Tibial nerve (tissue), 4 donors: Measurements from ENCODE around the gene JPT2. TPM values are rescaled to one million over a fixed set of nuclear protein-coding genes. Genes with fewer than 3 reads are reported as not detected.
A peak's percentile ranks its signal among the peaks of the same experiment; 100 is the strongest.
"Not testable (repeated sequence)": the region's sequence is repeated elsewhere in the genome, so short reads cannot be mapped to it uniquely, and the experiment has no call there.

Experiments used
- DNase-seq, 2 donors: peaks; one replicate each; pipeline ENCODE4 v3.0.0-alpha.2; 2019; ENCODE audit warnings: low spot score in 2 of 2
- H3K27ac ChIP-seq, 4 donors: fragments of 200-600 bp; sonication (generic) in 3 of 4; one replicate each; pipeline ENCODE4 v1.5.1; 2017 to 2019; ENCODE audit warnings: mild to moderate bottlenecking in 1 of 4
- H3K27me3 ChIP-seq, 2 donors: fragments of 200-600 bp; sonication (generic) in 1 of 2; one replicate each; pipeline versions ENCODE4 v1.5.1 to v1.6.0; 2017 to 2019
- H3K36me3 ChIP-seq, 3 donors: fragments of 200-600 bp; sonication (generic); one replicate each; pipeline ENCODE4 v1.5.1; 2018 to 2019
- H3K4me1 ChIP-seq, 4 donors: fragments of 200-600 bp; sonication (generic) in 3 of 4; one replicate each; pipeline ENCODE4 v1.5.1; 2017 to 2019
- H3K4me3 ChIP-seq, 4 donors: fragments of 200-600 bp; sonication (generic) in 3 of 4; one replicate each; pipeline ENCODE4 v1.5.1; 2017 to 2019; ENCODE audit warnings: mild to moderate bottlenecking in 1 of 4, moderate library complexity in 1 of 4
- H3K9me3 ChIP-seq, 4 donors: fragments of 200-600 bp; sonication (generic) in 3 of 4; one replicate each; pipeline ENCODE4 v1.5.1; 2017 to 2019
- EP300 ChIP-seq, 2 donors: sonication (generic); formaldehyde crosslinking; IDR thresholded peaks; one replicate each; pipeline ENCODE4 v1.6.1; 2017; ENCODE audit warnings: antibody characterized with exemption in 2 of 2, mild to moderate bottlenecking in 1 of 2
- POLR2A ChIP-seq, 2 donors: fragments of 450-650 bp; IDR thresholded peaks; one replicate each; pipeline ENCODE4 v1.6.1; 2017; ENCODE audit warnings: antibody characterized with exemption in 2 of 2, mild to moderate bottlenecking in 2 of 2, moderate library complexity in 2 of 2
- WGBS, 2 donors: methylation state at CpG; one replicate each; pipeline ENCODE4 v1.1.5; 2018; 5-methylcytosine and 5-hydroxymethylcytosine counted together
- total RNA-seq, 4 donors: library from RNA; depleted of rRNA; stranded (reverse); fragments of >200 nt; gene quantifications; one replicate each; pipeline ENCODE4 v1.1.0, GENCODE V29; 2016
- TF ChIP-seq, protein P1 (sequence below), 5 experiments: fragments of 200-600 bp in 3 of 5; fragments of 450-650 bp in 2 of 5; sonication (generic) in 3 of 5; IDR thresholded peaks; one replicate each; pipeline ENCODE4 v1.5.1; 2016 to 2019; ENCODE audit warnings: antibody characterized with exemption in 5 of 5, mild to moderate bottlenecking in 3 of 5, moderate library complexity in 2 of 5

The JPT2 gene
- total RNA-seq, 4 donors from 2014 or later: 15.0 to 28.9 (median 16.1) TPM

DNA sequence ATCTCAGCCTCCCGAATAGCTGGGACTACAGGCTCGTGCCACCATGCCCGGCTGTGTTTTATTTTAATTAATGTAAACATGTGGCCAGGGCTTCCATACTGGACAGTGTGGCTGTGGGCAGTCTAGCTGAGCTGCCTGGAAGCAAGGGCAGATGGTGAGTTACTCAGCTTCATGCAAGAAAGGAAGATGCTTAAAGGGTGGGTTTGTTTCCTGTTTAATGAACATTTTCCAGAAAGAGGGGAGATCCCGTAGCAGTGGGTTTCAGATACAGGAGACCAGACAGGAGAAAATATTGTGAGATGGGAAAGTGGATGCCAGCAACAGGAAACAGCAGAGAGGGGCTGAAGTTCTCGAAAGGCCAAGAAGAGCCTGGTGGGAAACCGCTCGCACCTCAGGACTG, 35.3 kb downstream of the JPT2 start:
- Histone ChIP-seq H3K27me3 (no peaks in the 10 kb centered on the region), H3K4me3 (no peak overlapping the region), H3K4me1 (peaks cover 0 to 41% (median 7%) of the 10 kb centered on the region in 4 donors), H3K9me3 (no peaks in the 10 kb centered on the region), H3K27ac (peak overlapping the region in 1 of 4 donors; percentile 70), H3K36me3 (peaks cover 0 to 5% (median 0%) of the 10 kb centered on the region in 3 donors)
- no peak for DNase-seq
- no peak for TF ChIP-seq EP300 (IDR thresholded peaks at IDR 0.05)
- TF ChIP-seq POLR2A (IDR thresholded peaks at IDR 0.05): no peak
- TF ChIP-seq, protein P1, sequence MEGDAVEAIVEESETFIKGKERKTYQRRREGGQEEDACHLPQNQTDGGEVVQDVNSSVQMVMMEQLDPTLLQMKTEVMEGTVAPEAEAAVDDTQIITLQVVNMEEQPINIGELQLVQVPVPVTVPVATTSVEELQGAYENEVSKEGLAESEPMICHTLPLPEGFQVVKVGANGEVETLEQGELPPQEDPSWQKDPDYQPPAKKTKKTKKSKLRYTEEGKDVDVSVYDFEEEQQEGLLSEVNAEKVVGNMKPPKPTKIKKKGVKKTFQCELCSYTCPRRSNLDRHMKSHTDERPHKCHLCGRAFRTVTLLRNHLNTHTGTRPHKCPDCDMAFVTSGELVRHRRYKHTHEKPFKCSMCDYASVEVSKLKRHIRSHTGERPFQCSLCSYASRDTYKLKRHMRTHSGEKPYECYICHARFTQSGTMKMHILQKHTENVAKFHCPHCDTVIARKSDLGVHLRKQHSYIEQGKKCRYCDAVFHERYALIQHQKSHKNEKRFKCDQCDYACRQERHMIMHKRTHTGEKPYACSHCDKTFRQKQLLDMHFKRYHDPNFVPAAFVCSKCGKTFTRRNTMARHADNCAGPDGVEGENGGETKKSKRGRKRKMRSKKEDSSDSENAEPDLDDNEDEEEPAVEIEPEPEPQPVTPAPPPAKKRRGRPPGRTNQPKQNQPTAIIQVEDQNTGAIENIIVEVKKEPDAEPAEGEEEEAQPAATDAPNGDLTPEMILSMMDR (IDR thresholded peaks at IDR 0.05): no peak
- WGBS, 2 donors: 75 to 77% methylated on average over 7 of the region's 7 CpGs

DNA sequence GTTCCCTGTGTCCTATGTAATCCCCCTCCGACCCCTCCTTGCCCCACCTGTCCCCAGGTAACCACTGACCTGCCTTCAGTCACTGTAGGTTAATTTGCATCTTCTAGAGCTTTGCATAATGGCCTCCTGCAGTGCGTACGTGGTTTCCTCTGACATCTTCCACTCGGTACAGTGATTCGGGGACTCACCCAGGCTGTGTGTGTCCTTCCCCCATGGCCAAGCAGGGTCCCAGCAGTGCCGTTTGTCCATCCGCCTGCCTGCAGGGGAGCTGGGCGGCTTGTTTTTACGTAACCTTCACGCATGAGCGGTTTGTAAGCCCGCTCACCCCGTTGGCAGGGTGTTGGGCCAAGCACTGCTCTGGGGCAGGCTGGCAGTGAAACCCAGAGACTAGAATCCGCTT, 35.9 kb downstream of the JPT2 start:
- no peak for DNase-seq
- Histone ChIP-seq H3K36me3 (peaks cover 0 to 5% (median 0%) of the 10 kb centered on the region in 3 donors), H3K27me3 (no peaks in the 10 kb centered on the region), H3K9me3 (no peaks in the 10 kb centered on the region), H3K27ac (peak overlapping the region in 1 of 4 donors; percentile 70), H3K4me1 (peaks cover 0 to 35% (median 5%) of the 10 kb centered on the region in 4 donors), H3K4me3 (no peak overlapping the region)
- TF ChIP-seq POLR2A (IDR thresholded peaks at IDR 0.05): no peak
- TF ChIP-seq EP300 (IDR thresholded peaks at IDR 0.05): no peak
- TF ChIP-seq, protein P1 (IDR thresholded peaks at IDR 0.05): no peak
- 71 to 79% methylated on average over 11 to 14 of the region's 14 CpGs for WGBS, 2 donors

DNA sequence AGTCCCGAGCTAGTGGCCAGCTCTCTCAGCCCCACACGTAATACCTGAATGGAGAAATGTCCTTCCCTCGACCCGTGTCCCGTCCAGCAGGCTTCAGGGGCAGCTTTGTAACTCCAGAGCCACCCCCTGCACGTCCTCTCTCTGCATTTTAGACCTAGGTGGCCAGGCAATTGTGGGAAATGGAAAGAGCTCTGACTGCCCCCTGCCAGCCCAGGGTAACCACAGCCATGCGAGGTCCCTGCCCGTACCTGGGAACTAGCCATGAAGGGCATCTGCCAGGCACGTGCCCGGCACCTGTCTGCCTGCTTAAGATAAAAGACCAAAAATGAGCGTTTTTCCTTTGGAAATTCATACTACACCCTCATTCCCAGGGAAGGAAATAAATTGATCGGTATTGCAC, 37.1 kb downstream of the JPT2 start:
- Histone ChIP-seq H3K27ac (no peak overlapping the region), H3K36me3 (peaks cover 0 to 5% (median 0%) of the 10 kb centered on the region in 3 donors), H3K9me3 (no peaks in the 10 kb centered on the region), H3K4me1 (peaks cover 0 to 31% (median 9%) of the 10 kb centered on the region in 4 donors), H3K27me3 (no peaks in the 10 kb centered on the region), H3K4me3 (no peak overlapping the region)
- no peak for DNase-seq
- no peak for TF ChIP-seq EP300 (IDR thresholded peaks at IDR 0.05)
- no peak for TF ChIP-seq POLR2A (IDR thresholded peaks at IDR 0.05)
- TF ChIP-seq, protein P1 (IDR thresholded peaks at IDR 0.05): no peak
- WGBS, 2 donors: 86 to 91% methylated on average over 12 of the region's 12 CpGs

- H3K36me3 ChIP-seq, H3K27ac ChIP-seq, H3K9me3 ChIP-seq, H3K27me3 ChIP-seq, DNase-seq, H3K4me3 ChIP-seq: not testable (repeated sequence)
- H3K4me1 ChIP-seq: peaks cover 0 to 43% (median 26%) of the 10 kb centered on the region in 4 donors
- WGBS, 2 donors: 86 to 93% methylated on average over 10 of the region's 10 CpGs
These were observed 40.2 kb downstream of the JPT2 start for GRCh38 chr16:1718236-1718635.

GRCh38 chr16:1719559-1720229, 41.6 kb downstream of the JPT2 start:
- H3K4me1 ChIP-seq: peaks cover 0 to 53% (median 34%) of the 10 kb centered on the region in 4 donors
- 80 to 82% methylated on average over 12 of the region's 12 CpGs for WGBS, 2 donors
- not testable (repeated sequence) for DNase-seq

GRCh38 chr16:1721372-1721771, 43.3 kb downstream of the JPT2 start:
- Histone ChIP-seq H3K27ac (peak overlapping the region in 3 of 4 donors; percentile 53 to 80 (median 78)), H3K27me3 (no peaks in the 10 kb centered on the region), H3K9me3 (no peaks in the 10 kb centered on the region), H3K36me3 (peaks cover 3 to 15% (median 3%) of the 10 kb centered on the region in 3 donors), H3K4me3 (no peak overlapping the region), H3K4me1 (peaks cover 0 to 47% (median 34%) of the 10 kb centered on the region in 4 donors)
- DNase-seq: no peak
- no peak for TF ChIP-seq POLR2A (IDR thresholded peaks at IDR 0.05)
- TF ChIP-seq, protein P1 (IDR thresholded peaks at IDR 0.05): no peak
- TF ChIP-seq EP300 (IDR thresholded peaks at IDR 0.05): no peak
- 81 to 87% methylated on average over 9 of the region's 9 CpGs for WGBS, 2 donors

More at GRCh38 chr16:1719559-1720229, 41.6 kb downstream of the JPT2 start:
- H3K36me3 ChIP-seq, H3K4me3 ChIP-seq, H3K9me3 ChIP-seq, H3K27me3 ChIP-seq, H3K27ac ChIP-seq: not testable (repeated sequence)
